IMR-90 (cell line): ENCODE data around the gene TCF4. TPM values are rescaled to one million over a fixed set of nuclear protein-coding genes. Genes with fewer than 3 reads are reported as not detected.

Experiments
- ATAC-seq: fragments of 200-7000 bp; cut with Tn5 transposase; 2 replicates; pipeline ENCODE4 v1.9.1; 2020; ENCODE audit warnings: low read depth, mild to moderate bottlenecking, moderate library complexity
- BruUV-seq: library from RNA; stranded (reverse); fragments of 400-500 nt; replicated peaks from 2 replicates; lab custom pipeline; 2021; lab: Mats Ljungman, UMichigan
- CTCF ChIA-PET: fragments of 300-600 bp; formaldehyde crosslinking; extraction: SDS; loops from one replicate; lab custom pipeline; 2021; ENCODE audit warnings: antibody characterized with exemption; lab: Yijun Ruan, JAX
- POLR2A ChIA-PET: fragments of 300-600 bp; sonication (Branson Sonifier 250); formaldehyde crosslinking; loops from one replicate; lab custom pipeline; 2022; ENCODE audit warnings: antibody characterized with exemption; ENCODE audit not compliant: unreplicated experiment; lab: Charles Lee
- DNase-seq: peaks from one replicate; pipeline ENCODE4 v3.0.0; 2013
- H2AFZ ChIP-seq: replicated peaks from 2 replicates; pipeline ENCODE3; 2013; ENCODE audit warnings: low read length, mild to moderate bottlenecking; ENCODE audit not compliant: poor library complexity
- H2AK5ac ChIP-seq: 2 replicates; pipeline ENCODE4 v1.6.1; 2013; ENCODE audit warnings: low read depth, low read length, inconsistent platforms
- H2AK9ac ChIP-seq: replicated peaks from 2 replicates; pipeline ENCODE3; 2013; ENCODE audit warnings: mild to moderate bottlenecking, low read depth, low read length, moderate library complexity; ENCODE audit not compliant: poor library complexity
- H2BK120ac ChIP-seq: 2 replicates; pipeline ENCODE4 v1.6.1; 2013; ENCODE audit warnings: low read depth, low read length, inconsistent platforms
- H2BK15ac ChIP-seq: 3 replicates; pipeline ENCODE4 v1.6.1; 2013; ENCODE audit warnings: low read depth, low read length, inconsistent platforms
- H2BK20ac ChIP-seq: 2 replicates; pipeline ENCODE4 v1.6.1; 2013; ENCODE audit warnings: low read depth, mild to moderate bottlenecking, inconsistent platforms, low read length, moderate library complexity
- H2BK5ac ChIP-seq: 2 replicates; pipeline ENCODE4 v1.6.1; 2013; ENCODE audit warnings: mild to moderate bottlenecking, low read depth, low read length, inconsistent platforms; ENCODE audit not compliant: poor library complexity, severe bottlenecking
- H3K14ac ChIP-seq: replicated peaks from 2 replicates; pipeline ENCODE4 v1.6.1; 2013; ENCODE audit warnings: low read depth, low read length, inconsistent platforms
- H3K18ac ChIP-seq: 2 replicates; pipeline ENCODE4 v1.6.1; 2013; ENCODE audit warnings: low read depth, low read length, control low read depth
- H3K23ac ChIP-seq: 2 replicates; pipeline ENCODE4 v1.6.1; 2013; ENCODE audit warnings: low read depth, low read length, inconsistent platforms
- H3K27ac ChIP-seq: 2 replicates; pipeline ENCODE4 v1.5.1; 2013; ENCODE audit warnings: mild to moderate bottlenecking, control low read depth, low read length; ENCODE audit not compliant: insufficient read depth
- H3K27me3 ChIP-seq: 2 replicates; pipeline ENCODE4 v1.6.1; 2013; ENCODE audit warnings: low read length; ENCODE audit not compliant: control insufficient read depth, insufficient read depth
- H3K36me3 ChIP-seq: 2 replicates; pipeline ENCODE4 v1.6.1; 2013; ENCODE audit warnings: low read length, mixed read lengths; ENCODE audit not compliant: control insufficient read depth, insufficient read depth
- H3K4ac ChIP-seq: 2 replicates; pipeline ENCODE4 v1.6.1; 2013; ENCODE audit warnings: low read depth, low read length, inconsistent platforms
- H3K4me1 ChIP-seq: 2 replicates; pipeline ENCODE4 v1.6.1; 2013; ENCODE audit warnings: low read length, mixed read lengths; ENCODE audit not compliant: control insufficient read depth, insufficient read depth
- H3K4me2 ChIP-seq: 2 replicates; pipeline ENCODE4 v1.6.1; 2013; ENCODE audit warnings: low read depth, mild to moderate bottlenecking, control low read depth, low read length, moderate library complexity
- H3K4me3 ChIP-seq: 2 replicates; pipeline ENCODE4 v1.5.1; 2013; ENCODE audit warnings: low read depth, mild to moderate bottlenecking, control low read depth, low read length, moderate library complexity; ENCODE audit not compliant: insufficient read depth
- H3K56ac ChIP-seq: 2 replicates; pipeline ENCODE4 v1.6.1; 2013; ENCODE audit warnings: low read length, inconsistent platforms; ENCODE audit not compliant: insufficient read depth; ENCODE audit errors: extremely low read depth
- H3K79me1 ChIP-seq, 2 experiments: 2 replicates each; pipeline ENCODE4 v1.6.1; 2013; ENCODE audit warnings: low read length in 2 of 2, inconsistent platforms in 1 of 2, low read depth in 1 of 2
- H3K9ac ChIP-seq: 2 replicates; pipeline ENCODE4 v1.6.1; 2013; ENCODE audit warnings: low read depth, low read length, control low read depth
- H3K9me1 ChIP-seq: 2 replicates; pipeline ENCODE4 v1.6.1; 2013; ENCODE audit warnings: low read length, inconsistent platforms; ENCODE audit not compliant: insufficient read depth
- H3K9me3 ChIP-seq: 2 replicates; pipeline ENCODE4 v1.6.1; 2013; ENCODE audit warnings: low read length; ENCODE audit not compliant: control insufficient read depth, insufficient read depth
- H4K20me1 ChIP-seq: 2 replicates; pipeline ENCODE4 v1.6.1; 2013; ENCODE audit warnings: low read length, inconsistent platforms; ENCODE audit not compliant: insufficient read depth
- H4K5ac ChIP-seq: 2 replicates; pipeline ENCODE4 v1.6.1; 2013; ENCODE audit warnings: mild to moderate bottlenecking, low read depth, low read length, control low read depth
- H4K8ac ChIP-seq, 2 experiments: 2 replicates each; pipeline ENCODE4 v1.6.1; 2013; ENCODE audit warnings: low read depth in 2 of 2, low read length in 2 of 2, control low read depth in 1 of 2, inconsistent platforms in 1 of 2
- H4K91ac ChIP-seq: 2 replicates; pipeline ENCODE4 v1.6.1; 2013; ENCODE audit warnings: low read depth, low read length, inconsistent platforms; ENCODE audit not compliant: insufficient read depth
- CEBPB ChIP-seq: IDR thresholded peaks from 2 replicates; pipeline ENCODE4 v1.6.1; 2012; ENCODE audit warnings: low read depth, low read length, improper control_type of control experiment
- CHD1 ChIP-seq: IDR thresholded peaks from 2 replicates; pipeline ENCODE4 v1.6.1; 2012; ENCODE audit warnings: low read depth, low read length, improper control_type of control experiment
- CTCF ChIP-seq: conservative IDR thresholded peaks from 2 replicates; pipeline ENCODE4 v1.5.1; 2012; ENCODE audit warnings: mild to moderate bottlenecking, low read depth, low read length, improper control_type of control experiment
- FOS ChIP-seq: fragments of 150-350 bp; IDR thresholded peaks from 2 replicates; pipeline ENCODE4 v1.6.1; 2016; ENCODE audit warnings: low read depth, low read length
- MAFK ChIP-seq: IDR thresholded peaks from 2 replicates; pipeline ENCODE4 v1.6.1; 2012; ENCODE audit warnings: low read depth, low read length, improper control_type of control experiment
- NFE2L2 ChIP-seq: fragments of 150-350 bp; IDR thresholded peaks from 2 replicates; pipeline ENCODE4 v1.6.1; 2016; ENCODE audit warnings: low read depth, mild to moderate bottlenecking, low read length
- USF2 ChIP-seq: fragments of 150-350 bp; IDR thresholded peaks from 2 replicates; pipeline ENCODE4 v1.6.1; 2017; ENCODE audit warnings: mild to moderate bottlenecking, antibody characterized with exemption, low read length, low read depth
- WGBS, 2 experiments: methylation state at CpG; one replicate each; pipeline versions ENCODE4 v1.1.5 to v1.1.7; 2013; ENCODE audit warnings: missing lambda C conversion rate in 2 of 2; ENCODE audit not compliant: insufficient read length in 1 of 2; ENCODE audit errors: extremely low coverage in 2 of 2; 5-methylcytosine and 5-hydroxymethylcytosine counted together
- dilution Hi-C: fragments of 300-500 bp; cut with HindIII; formaldehyde crosslinking; loops from one replicate; pipeline ENCODE4 v1.14.3; 2018; ENCODE audit warnings: low sequenced_read_pairs; ENCODE audit not compliant: unreplicated experiment
- in situ Hi-C: fragments of 300-500 bp; cut with MboI; formaldehyde crosslinking; loops from 3 replicates; pipeline ENCODE4 v1.14.3; 2019; ENCODE audit warnings: low sequenced_read_pairs, inconsistent platforms, mixed read lengths
- intact Hi-C: fragments of 100-400 bp; cut with micrococcal nuclease; formaldehyde crosslinking; loops from 2 replicates; pipeline ENCODE4 v1.10.0; 2022
- polyA plus RNA-seq, 3 experiments: library from polyadenylated mRNA; depleted of rRNA; stranded (reverse); fragments of >200 nt; gene quantifications; 2 replicates each; pipeline ENCODE4 v1.2.3, GENCODE V29; 2012; ENCODE audit warnings: low replicate concordance in 1 of 3
- total RNA-seq: library from RNA; depleted of rRNA; stranded (reverse); fragments of >200 nt; gene quantifications from 2 replicates; pipeline ENCODE4 v1.2.3, GENCODE V29; 2012
- TF ChIP-seq, protein P1 (sequence below): fragments of 150-350 bp; IDR thresholded peaks from 2 replicates; pipeline ENCODE4 v1.6.1; 2016; ENCODE audit warnings: low read depth, mild to moderate bottlenecking, low read length, moderate library complexity, borderline replicate concordance

TCF4 gene
- total and polyA plus RNA-seq, 2 of the 4 experiments (the other 2 are of a cell fraction): 30.0 to 87.1 TPM

DNA sequence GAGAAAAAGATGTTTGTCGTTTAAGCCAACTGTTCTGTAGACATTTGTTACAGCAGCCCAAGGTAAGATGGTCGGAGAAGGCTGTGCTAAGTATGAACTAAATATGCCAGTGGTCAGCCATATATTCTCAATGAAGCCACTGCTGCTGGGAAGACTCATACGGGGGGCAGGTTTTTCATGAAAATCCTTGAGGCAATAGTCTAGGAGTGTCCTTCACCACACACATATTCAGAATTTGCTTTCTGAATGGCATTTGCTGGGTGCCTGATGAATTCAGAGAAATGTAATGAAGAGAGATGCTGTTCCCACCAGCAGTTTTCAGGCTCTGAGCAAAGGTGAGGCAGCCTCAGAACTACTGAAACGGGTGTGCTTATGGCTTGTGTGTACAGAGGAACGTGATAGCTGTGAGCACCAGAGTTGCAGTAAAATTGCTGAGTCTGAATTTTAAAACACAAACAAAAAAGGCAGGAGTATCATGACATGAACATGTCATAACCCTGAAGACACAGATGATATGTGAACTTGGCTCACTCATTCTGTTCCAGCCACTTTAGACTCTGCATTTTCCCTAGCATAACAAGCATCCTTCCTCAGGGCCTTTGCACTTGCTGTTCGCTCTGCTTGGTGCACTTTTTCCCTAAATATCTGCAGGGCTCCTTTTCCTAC is 21.3 kb upstream of the TCF4 start:
- Histone ChIP-seq H3K27me3 (no peaks in the 10 kb centered on the region), H3K27ac (no peak overlapping the region), H2BK20ac (no peak overlapping the region), H3K4ac (no peak overlapping the region), H3K4me2 (no peak overlapping the region), H2BK5ac (no peak overlapping the region), H2AK5ac (no peak overlapping the region), H4K91ac (no peak overlapping the region), H4K8ac (no peak overlapping the region), H3K18ac (no peak overlapping the region), H2AK9ac (no peak overlapping the region), H3K14ac (no peak overlapping the region), H3K79me1 (no peaks in the 10 kb centered on the region), H2BK120ac (no peak overlapping the region), H3K23ac (no peak overlapping the region), H3K36me3 (no peaks in the 10 kb centered on the region), H2BK15ac (no peak overlapping the region), H4K5ac (no peak overlapping the region), H4K20me1 (no peaks in the 10 kb centered on the region), H2AFZ (no peak overlapping the region), H3K9me1 (no peaks in the 10 kb centered on the region), H3K4me1 (no peaks in the 10 kb centered on the region), H3K9ac (no peak overlapping the region), H3K4me3 (no peak overlapping the region), H3K56ac (no peak overlapping the region), H3K9me3 (no peaks in the 10 kb centered on the region)
- CTCF ChIA-PET: no interaction called here
- ATAC-seq: no peak
- WGBS, 2 experiments: 89% methylated on average over 1 of the region's 6 CpGs; no CpG with 5 or more reads in 1 of the 2 experiments
- in situ Hi-C loops: no loop called here
- no TSS peak for BruUV-seq
- no peak for DNase-seq
- POLR2A ChIA-PET: no interaction called here
- TF ChIP-seq USF2 (no peak), FOS (no peak), CHD1 (no peak), MAFK (peak; percentile 76), CTCF (no peak), CEBPB (no peak), NFE2L2 (no peak)
- TF ChIP-seq, protein P1, sequence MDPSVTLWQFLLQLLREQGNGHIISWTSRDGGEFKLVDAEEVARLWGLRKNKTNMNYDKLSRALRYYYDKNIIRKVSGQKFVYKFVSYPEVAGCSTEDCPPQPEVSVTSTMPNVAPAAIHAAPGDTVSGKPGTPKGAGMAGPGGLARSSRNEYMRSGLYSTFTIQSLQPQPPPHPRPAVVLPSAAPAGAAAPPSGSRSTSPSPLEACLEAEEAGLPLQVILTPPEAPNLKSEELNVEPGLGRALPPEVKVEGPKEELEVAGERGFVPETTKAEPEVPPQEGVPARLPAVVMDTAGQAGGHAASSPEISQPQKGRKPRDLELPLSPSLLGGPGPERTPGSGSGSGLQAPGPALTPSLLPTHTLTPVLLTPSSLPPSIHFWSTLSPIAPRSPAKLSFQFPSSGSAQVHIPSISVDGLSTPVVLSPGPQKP: no peak
- intact Hi-C loops: no loop called here
- dilution Hi-C loops: no loop called here
